Neutrophil (primary cell): ENCODE data around the gene ROBO2.

Source experiments
- H3K27ac ChIP-seq: fragments of 200-600 bp; sonication (generic); 2 replicates; pipeline ENCODE4 v1.5.1; 2016; ENCODE audit warnings: mild to moderate bottlenecking, moderate library complexity
- H3K27me3 ChIP-seq: fragments of 200-600 bp; sonication (generic); 2 replicates; pipeline ENCODE4 v1.6.0; 2016; ENCODE audit warnings: mild to moderate bottlenecking
- H3K36me3 ChIP-seq: fragments of 200-600 bp; sonication (generic); 2 replicates; pipeline ENCODE4 v1.5.1; 2017
- H3K4me1 ChIP-seq, 2 experiments: fragments of 200-600 bp in 1 of 2; sonication (generic) in 1 of 2; 1 replicate in 1 of 2; 2 replicates in 1 of 2; pipeline versions ENCODE4 v1.5.1 to v1.6.1; 2013 to 2016; ENCODE audit warnings: low read depth in 1 of 2, low read length in 1 of 2, mild to moderate bottlenecking in 1 of 2, moderate library complexity in 1 of 2; ENCODE audit not compliant: control insufficient read depth in 1 of 2, insufficient read depth in 1 of 2
- H3K4me3 ChIP-seq, 2 experiments: fragments of 200-600 bp in 1 of 2; sonication (generic) in 1 of 2; 1 replicate in 1 of 2; 2 replicates in 1 of 2; pipeline ENCODE4 v1.5.1; 2013 to 2016; ENCODE audit warnings: low read depth in 1 of 2, low read length in 1 of 2, mild to moderate bottlenecking in 1 of 2, moderate library complexity in 1 of 2
- H3K9me3 ChIP-seq: fragments of 200-600 bp; sonication (generic); 2 replicates; pipeline ENCODE4 v1.5.1; 2016
- CTCF ChIP-seq: fragments of 200-600 bp; sonication (generic); IDR thresholded peaks from 2 replicates; pipeline ENCODE4 v1.5.1; 2016; ENCODE audit warnings: antibody characterized with exemption

Gene ROBO2

GRCh38 chr3:77038468-77038929, 1.4 kb upstream of the ROBO2 start:
- H3K27me3 ChIP-seq, result peaks cover 77% of the 10 kb centered on the region
- no peak overlapping the region for H3K27ac ChIP-seq
- no peak overlapping the region for H3K4me3 ChIP-seq

DNA sequence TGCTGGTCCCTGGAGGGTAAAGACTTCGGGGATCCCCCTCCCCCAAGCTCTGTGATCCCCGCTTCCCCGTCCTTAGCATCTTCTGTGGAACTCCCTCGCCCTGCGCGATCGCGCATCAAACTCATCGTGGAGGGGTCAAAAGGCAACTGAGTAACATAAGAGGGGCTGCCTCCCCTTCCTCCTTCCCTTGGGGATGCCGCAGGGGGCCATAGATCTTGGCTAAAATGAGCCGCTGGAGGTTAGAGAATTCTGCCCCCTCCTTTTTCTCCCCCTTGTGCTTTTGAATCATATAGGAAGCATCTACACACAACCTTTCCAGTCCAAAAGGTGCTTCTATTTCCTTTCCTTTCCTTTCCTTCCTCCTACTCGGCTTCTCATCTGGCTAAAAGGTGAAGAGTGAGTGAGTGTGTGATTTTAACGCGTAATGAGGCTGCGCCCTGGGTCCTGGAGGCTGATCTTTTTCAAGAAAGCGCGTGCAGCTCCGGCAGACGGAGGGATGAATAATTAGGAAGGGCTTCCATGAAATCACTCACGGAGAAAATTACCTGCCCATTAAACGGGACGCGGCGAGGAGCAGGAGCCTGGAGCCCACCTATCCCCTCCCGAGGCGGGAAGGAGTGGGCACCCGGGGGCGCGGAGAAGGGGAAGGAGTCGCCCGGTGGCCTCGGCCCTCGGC, 831 bp upstream of the ROBO2 start:
- no peak overlapping the region for H3K4me3 ChIP-seq
- no peaks in the 10 kb centered on the region for H3K36me3 ChIP-seq
- peaks cover 77% of the 10 kb centered on the region for H3K27me3 ChIP-seq
- TF ChIP-seq CTCF, result no peak
- no peak overlapping the region for H3K27ac ChIP-seq
- H3K9me3 ChIP-seq, result no peaks in the 10 kb centered on the region
- H3K4me1 ChIP-seq, result no peaks in the 10 kb centered on the region

More at GRCh38 chr3:77038468-77038929, 1.4 kb upstream of the ROBO2 start:
- no peaks in the 10 kb centered on the region for H3K36me3 ChIP-seq
- H3K9me3 ChIP-seq, result no peaks in the 10 kb centered on the region
- no peaks in the 10 kb centered on the region for H3K4me1 ChIP-seq
- no peak for TF ChIP-seq CTCF

DNA sequence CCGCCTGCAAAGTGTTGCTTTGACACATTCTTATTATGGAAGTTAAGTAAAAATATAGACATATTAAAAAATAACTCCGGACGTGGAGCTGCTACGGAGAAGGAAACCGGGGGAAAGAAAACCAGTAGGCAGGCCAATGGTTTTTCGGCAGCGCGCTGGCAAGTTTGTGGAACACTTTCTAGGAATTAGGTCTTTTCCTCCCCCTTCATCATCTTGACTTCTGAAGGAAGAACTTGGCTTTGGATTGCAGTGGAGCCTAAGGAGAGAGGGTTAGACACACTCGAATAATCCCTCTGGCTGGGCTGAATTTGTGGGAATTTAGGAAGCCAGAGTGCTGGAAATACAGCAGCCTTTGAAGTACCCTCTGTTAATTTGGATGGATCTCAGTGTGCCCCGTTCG, 317 bp downstream of the ROBO2 start:
- H3K27ac ChIP-seq, result no peak overlapping the region

GRCh38 chr3:77040926-77041722, 1.2 kb downstream of the ROBO2 start:
- H3K27ac ChIP-seq, result no peak overlapping the region
- no peaks in the 10 kb centered on the region for H3K9me3 ChIP-seq
- peaks cover 70% of the 10 kb centered on the region for H3K27me3 ChIP-seq
- no peaks in the 10 kb centered on the region for H3K4me1 ChIP-seq
- no peak for TF ChIP-seq CTCF
- H3K36me3 ChIP-seq, result no peaks in the 10 kb centered on the region
- no peak overlapping the region for H3K4me3 ChIP-seq

More for the DNA sequence above, 317 bp downstream of the ROBO2 start:
- H3K9me3 ChIP-seq, result no peaks in the 10 kb centered on the region
- H3K4me3 ChIP-seq, result no peak overlapping the region
- no peak for TF ChIP-seq CTCF
- H3K4me1 ChIP-seq, result no peaks in the 10 kb centered on the region
- peaks cover 77% of the 10 kb centered on the region for H3K27me3 ChIP-seq
- no peaks in the 10 kb centered on the region for H3K36me3 ChIP-seq

DNA sequence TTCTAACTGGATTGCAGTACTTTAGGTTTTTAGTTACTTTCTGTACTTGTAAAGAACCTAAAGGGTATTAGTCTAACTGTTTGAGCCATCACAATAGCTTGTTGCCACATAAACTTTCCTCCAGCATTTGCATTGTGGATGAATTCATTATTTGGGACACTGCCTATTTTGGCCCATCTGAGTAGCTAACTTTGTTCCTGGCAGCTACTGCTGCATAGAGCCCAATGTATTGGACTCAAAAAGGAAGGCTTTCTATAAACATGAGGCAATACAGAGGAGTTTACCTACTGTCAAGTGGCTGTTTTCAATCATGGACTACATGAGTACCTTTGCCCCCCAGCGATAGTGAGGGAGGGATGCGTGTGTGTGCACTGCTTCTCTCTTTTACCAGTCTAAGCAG, 1.9 kb downstream of the ROBO2 start:
- Histone ChIP-seq H3K4me1 (no peaks in the 10 kb centered on the region), H3K36me3 (no peaks in the 10 kb centered on the region), H3K27ac (no peak overlapping the region), H3K27me3 (peaks cover 63% of the 10 kb centered on the region), H3K4me3 (no peak overlapping the region), H3K9me3 (no peaks in the 10 kb centered on the region)
- TF ChIP-seq CTCF, result no peak
